Stimulated activated naive B cell treated with anti-CD40 and anti-IgM and Interleukin-4, amounts not matched to agents 10 μg/mL and 1 μg/mL and 100 μg/mL, for 72 hours (primary cell): ENCODE data around the gene WDR75.

Experiments used
- ATAC-seq, 2 donors: fragments of 150-1000 bp; cut with Tn5 transposase; replicated peaks; 2 replicates each; pipeline ENCODE4 v1.10.0; 2021; ENCODE audit warnings: moderate library complexity in 1 of 2
- DNase-seq: peaks from one replicate; pipeline ENCODE4 v3.0.0; 2021
- H3K27ac Mint-ChIP-seq: one replicate; pipeline ENCODE4 v1.8.0; 2022; ENCODE audit warnings: mild to moderate bottlenecking, mixed read lengths
- H3K27me3 Mint-ChIP-seq, 2 donors: one replicate each; pipeline ENCODE4 v1.8.0; 2022; ENCODE audit warnings: mixed read lengths in 2 of 2
- H3K36me3 Mint-ChIP-seq, 2 donors: one replicate each; pipeline ENCODE4 v1.8.0; 2022; ENCODE audit warnings: mixed read lengths in 2 of 2, mild to moderate bottlenecking in 1 of 2
- H3K4me1 Mint-ChIP-seq, 2 donors: one replicate each; pipeline ENCODE4 v1.8.0; 2022; ENCODE audit warnings: mixed read lengths in 2 of 2, mild to moderate bottlenecking in 1 of 2
- H3K4me3 Mint-ChIP-seq, 2 donors: one replicate each; pipeline ENCODE4 v1.8.0; 2022; ENCODE audit warnings: mild to moderate bottlenecking in 2 of 2, mixed read lengths in 2 of 2, moderate library complexity in 1 of 2
- H3K9me3 Mint-ChIP-seq, 2 donors: one replicate each; pipeline ENCODE4 v1.8.0; 2022; ENCODE audit warnings: mixed read lengths in 2 of 2, mild to moderate bottlenecking in 1 of 2

WDR75 gene

DNA sequence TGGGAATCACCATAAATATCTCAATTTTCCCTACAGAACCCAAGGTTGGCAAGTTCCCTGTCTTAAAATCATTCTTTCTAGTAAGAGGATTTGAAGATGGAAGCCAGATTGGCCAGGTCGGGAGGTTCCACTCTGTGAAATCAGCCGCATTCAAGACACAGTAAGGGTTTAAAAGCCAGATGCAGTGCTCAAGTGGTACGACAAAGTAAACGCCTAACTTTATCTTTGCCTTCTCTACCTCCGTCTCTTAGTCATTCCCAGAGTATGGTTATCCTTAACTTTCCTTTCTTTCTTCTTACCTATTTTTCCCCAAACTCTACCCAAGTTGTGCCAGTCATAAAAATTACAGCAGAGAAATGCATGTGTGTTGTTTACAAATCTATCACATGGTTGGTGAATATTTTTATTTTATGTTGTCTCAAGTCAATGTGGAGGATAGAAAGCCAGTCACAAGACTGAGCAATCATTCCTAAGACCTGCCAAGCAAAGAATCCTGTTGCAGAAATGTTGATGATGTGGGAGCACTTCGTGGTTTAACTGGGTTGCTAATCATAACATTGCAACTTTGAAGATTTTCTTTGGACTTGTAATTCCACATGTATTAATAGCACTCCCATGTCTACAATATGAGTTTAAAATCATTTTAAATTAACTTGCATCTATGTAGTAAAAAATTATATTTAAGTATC is 76.7 kb downstream of the WDR75 start:
- Mint-ChIP-seq H3K36me3 (no peaks in the 10 kb centered on the region), H3K27ac (no peak overlapping the region), H3K4me1 (no peaks in the 10 kb centered on the region), H3K9me3 (no peaks in the 10 kb centered on the region), H3K27me3 (peaks cover 14 to 15% of the 10 kb centered on the region in 2 donors), H3K4me3 (no peak overlapping the region)
- ATAC-seq, result no peak
- no peak for DNase-seq

- no peak overlapping the region for H3K4me3 Mint-ChIP-seq
- peaks cover 7 to 8% of the 10 kb centered on the region in 2 donors for H3K27me3 Mint-ChIP-seq
- H3K4me1 Mint-ChIP-seq, result no peaks in the 10 kb centered on the region
- H3K36me3 Mint-ChIP-seq, result no peaks in the 10 kb centered on the region
- H3K27ac Mint-ChIP-seq, result no peak overlapping the region
- H3K9me3 Mint-ChIP-seq, result no peaks in the 10 kb centered on the region
- ATAC-seq (no peak), DNase-seq (no peak)
Measured at GRCh38 chr2:189519631-189520387, 78.5 kb downstream of the WDR75 start.

DNA sequence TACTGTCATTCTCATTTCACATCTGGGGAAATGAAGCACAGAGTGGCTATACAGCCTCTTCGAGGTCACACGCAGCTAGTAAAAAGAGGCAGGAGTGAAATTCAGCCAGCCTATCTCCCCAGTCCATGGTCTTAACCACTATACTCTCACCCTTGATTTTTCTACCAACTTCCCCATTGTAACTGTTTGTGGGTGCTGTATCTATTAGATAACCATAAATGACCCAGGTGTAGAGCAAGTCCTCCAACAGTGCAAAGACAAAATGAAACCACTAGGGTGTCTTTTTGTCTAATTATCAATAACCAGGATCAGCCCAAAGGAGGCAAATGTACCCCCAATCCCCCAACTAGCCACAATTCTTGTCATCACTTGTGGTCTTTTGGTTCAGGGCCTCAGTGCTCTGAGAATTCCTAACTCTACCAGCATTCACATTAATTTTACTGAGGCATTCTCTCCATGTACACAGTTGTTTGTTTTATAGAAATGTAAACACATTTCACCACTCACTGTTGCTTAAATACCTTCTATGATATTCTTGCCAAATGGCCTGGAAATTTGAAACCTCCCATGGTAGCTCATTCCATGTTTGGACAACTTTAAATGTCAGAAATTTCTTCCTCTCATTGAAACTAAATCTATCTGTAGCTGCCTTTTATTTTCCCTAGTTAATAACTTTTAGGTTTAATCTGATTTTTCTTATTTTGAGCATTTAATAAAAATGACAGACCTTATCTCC is 80.6 kb downstream of the WDR75 start:
- Mint-ChIP-seq H3K9me3 (no peaks in the 10 kb centered on the region), H3K36me3 (no peaks in the 10 kb centered on the region), H3K4me3 (no peak overlapping the region), H3K27me3 (peaks cover 0 to 9% of the 10 kb centered on the region in 2 donors), H3K4me1 (no peaks in the 10 kb centered on the region), H3K27ac (no peak overlapping the region)
- ATAC-seq, result no peak
- DNase-seq, result no peak

- Mint-ChIP-seq H3K4me3 (no peak overlapping the region), H3K36me3 (no peaks in the 10 kb centered on the region), H3K27me3 (peaks cover 0 to 7% of the 10 kb centered on the region in 2 donors), H3K27ac (no peak overlapping the region), H3K9me3 (no peaks in the 10 kb centered on the region), H3K4me1 (no peaks in the 10 kb centered on the region)
- no peak for DNase-seq
- no peak for ATAC-seq
Measured at GRCh38 chr2:189522435-189523151, 81.3 kb downstream of the WDR75 start.

- DNase-seq, result no peak
- Mint-ChIP-seq H3K36me3 (no peaks in the 10 kb centered on the region), H3K9me3 (no peaks in the 10 kb centered on the region), H3K27me3 (peaks cover 0 to 7% of the 10 kb centered on the region in 2 donors), H3K4me1 (no peaks in the 10 kb centered on the region), H3K4me3 (no peak overlapping the region), H3K27ac (no peak overlapping the region)
- no peak for ATAC-seq
Measured at GRCh38 chr2:189524746-189525145, 83.5 kb downstream of the WDR75 start.
